GM21717 (cell line): Measurements from ENCODE around the gene PIR.

ENCODE experiments used
- ATAC-seq: cut with Tn5 transposase; IDR thresholded peaks from one replicate; pipeline ENCODE4 v1.9.1; 2021; ENCODE audit warnings: mild to moderate bottlenecking, moderate library complexity; ENCODE audit not compliant: unreplicated experiment

PIR gene

GRCh38 chrX:15492469-15492868, 664 bp downstream of the PIR start:
- no peak for ATAC-seq

- no peak for ATAC-seq
Observed at GRCh38 chrX:15483891-15484290, 9.2 kb downstream of the PIR start.

- no peak for ATAC-seq
Observed at GRCh38 chrX:15475486-15475885, 17.6 kb downstream of the PIR start.

GRCh38 chrX:15475021-15475420, 18.1 kb downstream of the PIR start:
- no peak for ATAC-seq

GRCh38 chrX:15474028-15474427, 19.1 kb downstream of the PIR start:
- no peak for ATAC-seq

- no peak for ATAC-seq
Observed at GRCh38 chrX:15472531-15472930, 20.6 kb downstream of the PIR start.

GRCh38 chrX:15471028-15471427, 22.1 kb downstream of the PIR start:
- peak; percentile 82 for ATAC-seq

GRCh38 chrX:15469613-15470012, 23.5 kb downstream of the PIR start:
- no peak for ATAC-seq

GRCh38 chrX:15468036-15468435, 25.1 kb downstream of the PIR start:
- no peak for ATAC-seq

- ATAC-seq: no peak
Observed at GRCh38 chrX:15465896-15466651, 27.1 kb downstream of the PIR start.

GRCh38 chrX:15465347-15465746, 27.8 kb downstream of the PIR start:
- ATAC-seq: peak; percentile 79

GRCh38 chrX:15464704-15465103, 28.4 kb downstream of the PIR start:
- no peak for ATAC-seq

GRCh38 chrX:15451913-15452312, 41.2 kb downstream of the PIR start:
- no peak for ATAC-seq

GRCh38 chrX:15448010-15448639, 45.0 kb downstream of the PIR start:
- ATAC-seq: no peak

- no peak for ATAC-seq
Observed at GRCh38 chrX:15441464-15441863, 51.7 kb downstream of the PIR start.

- peak; percentile 92 for ATAC-seq
Observed at GRCh38 chrX:15438332-15438731, 54.8 kb downstream of the PIR start.

- no peak for ATAC-seq
Observed at GRCh38 chrX:15437724-15438123, 55.4 kb downstream of the PIR start.

- no peak for ATAC-seq
Observed at GRCh38 chrX:15435836-15436619, 57.1 kb downstream of the PIR start.

GRCh38 chrX:15434205-15434604, 58.9 kb downstream of the PIR start:
- ATAC-seq: no peak

- ATAC-seq: no peak
Observed at GRCh38 chrX:15430584-15430983, 62.5 kb downstream of the PIR start.

- ATAC-seq: no peak
Observed at GRCh38 chrX:15430076-15430475, 63.1 kb downstream of the PIR start.

- no peak for ATAC-seq
Observed at GRCh38 chrX:15425024-15425423, 68.1 kb downstream of the PIR start.
